Osteoblast (primary cell): Measurements from ENCODE around the gene POLRMT. TPM values are rescaled to one million over a fixed set of nuclear protein-coding genes. Genes with fewer than 3 reads are reported as not detected.
"Not testable (repeated sequence)": the region's sequence is repeated elsewhere in the genome, so short reads cannot be mapped to it uniquely, and the experiment has no call there.

Experiments used
- DNase-seq: peaks from one replicate; pipeline ENCODE4 v3.0.0; 2011; ENCODE audit warnings: low spot score, mixed read lengths; ENCODE audit not compliant: insufficient read length; ENCODE audit errors: missing footprints
- H2AFZ ChIP-seq: 2 replicates; pipeline ENCODE4 v1.6.0; 2011; ENCODE audit warnings: mild to moderate bottlenecking, low read length
- H3K27ac ChIP-seq: 2 replicates; pipeline ENCODE4 v1.5.1; 2011; ENCODE audit warnings: mild to moderate bottlenecking, low read depth, low read length, moderate library complexity
- H3K27me3 ChIP-seq: 2 replicates; pipeline ENCODE4 v1.6.0; 2012; ENCODE audit warnings: mild to moderate bottlenecking, control low read depth, inconsistent platforms, low read length, moderate library complexity; ENCODE audit not compliant: insufficient read depth
- H3K36me3 ChIP-seq: 2 replicates; pipeline ENCODE4 v1.5.1; 2011; ENCODE audit warnings: mild to moderate bottlenecking, low read length, control low read depth, moderate library complexity; ENCODE audit not compliant: insufficient read depth
- H3K4me1 ChIP-seq: 2 replicates; pipeline ENCODE4 v1.5.1; 2011; ENCODE audit warnings: mild to moderate bottlenecking, low read length, control low read depth, moderate library complexity; ENCODE audit not compliant: insufficient read depth
- H3K4me2 ChIP-seq: 2 replicates; pipeline ENCODE4 v1.6.0; 2011; ENCODE audit warnings: mild to moderate bottlenecking, low read length; ENCODE audit not compliant: insufficient read depth
- H3K4me3 ChIP-seq: fragments of 200-600 bp; sonication (generic); 3 replicates; pipeline ENCODE4 v1.5.1; 2012; ENCODE audit warnings: mild to moderate bottlenecking, low read length, inconsistent platforms; ENCODE audit not compliant: insufficient read depth
- H3K79me2 ChIP-seq: 2 replicates; pipeline ENCODE4 v1.6.0; 2012; ENCODE audit warnings: mild to moderate bottlenecking, low read length, control low read depth, inconsistent platforms; ENCODE audit not compliant: insufficient read depth
- H3K9me3 ChIP-seq: 2 replicates; pipeline ENCODE4 v1.5.1; 2011; ENCODE audit warnings: low read depth, low read length, control low read depth
- H4K20me1 ChIP-seq: 2 replicates; pipeline ENCODE4 v1.6.0; 2012; ENCODE audit warnings: mild to moderate bottlenecking, low read length, control low read depth; ENCODE audit not compliant: insufficient read depth
- CTCF ChIP-seq: IDR thresholded peaks from 2 replicates; pipeline ENCODE4 v1.5.1; 2011; ENCODE audit warnings: mild to moderate bottlenecking, low read depth, low read length, moderate library complexity; ENCODE audit errors: extremely low read depth
- total RNA-seq: library from RNA; depleted of rRNA; stranded (reverse); fragments of >200 nt; gene quantifications from 2 replicates; pipeline ENCODE4 v1.2.3, GENCODE V29; 2012

POLRMT gene
- total RNA-seq, 1 donor: 16.6 TPM

GRCh38 chr19:628168-628567 lies 5.2 kb downstream of the POLRMT start:
- no peak for DNase-seq
- Histone ChIP-seq H3K79me2 (peaks cover 17% of the 10 kb centered on the region), H3K4me1 (peaks cover 15% of the 10 kb centered on the region), H4K20me1 (peaks cover 23% of the 10 kb centered on the region), H3K4me3 (no peak overlapping the region), H3K9me3 (no peaks in the 10 kb centered on the region), H3K36me3 (peaks cover 13% of the 10 kb centered on the region), H2AFZ (no peak overlapping the region), H3K27me3 (no peaks in the 10 kb centered on the region), H3K27ac (no peak overlapping the region), H3K4me2 (no peak overlapping the region)
- peak; percentile 18 for TF ChIP-seq CTCF

- not testable (repeated sequence) for DNase-seq, H3K79me2 ChIP-seq, H3K27ac ChIP-seq, H3K9me3 ChIP-seq, H2AFZ ChIP-seq, H3K4me2 ChIP-seq, H3K4me1 ChIP-seq, H3K4me3 ChIP-seq, H3K27me3 ChIP-seq
- Histone ChIP-seq H4K20me1 (peaks cover 19% of the 10 kb centered on the region), H3K36me3 (peaks cover 17% of the 10 kb centered on the region)
Measured at GRCh38 chr19:626566-626965, 6.8 kb downstream of the POLRMT start.

- no peak for DNase-seq
- Histone ChIP-seq H3K27me3 (no peaks in the 10 kb centered on the region), H2AFZ (no peak overlapping the region), H3K79me2 (peaks cover 3% of the 10 kb centered on the region), H3K4me2 (no peak overlapping the region), H3K9me3 (no peaks in the 10 kb centered on the region), H4K20me1 (peaks cover 19% of the 10 kb centered on the region), H3K4me3 (no peak overlapping the region), H3K27ac (no peak overlapping the region), H3K36me3 (peaks cover 17% of the 10 kb centered on the region), H3K4me1 (peaks cover 6% of the 10 kb centered on the region)
- TF ChIP-seq CTCF: no peak
Measured at GRCh38 chr19:625257-625656, 8.1 kb downstream of the POLRMT start.

GRCh38 chr19:624433-625109 lies 8.8 kb downstream of the POLRMT start:
- TF ChIP-seq CTCF: no peak
- H2AFZ ChIP-seq: no peak overlapping the region
- no peaks in the 10 kb centered on the region for H3K9me3 ChIP-seq
- peaks cover 19% of the 10 kb centered on the region for H4K20me1 ChIP-seq
- H3K27ac ChIP-seq: peak overlapping the region; percentile 69
- no peak overlapping the region for H3K4me3 ChIP-seq
- H3K4me2 ChIP-seq: no peak overlapping the region
- H3K36me3 ChIP-seq: peaks cover 17% of the 10 kb centered on the region
- no peaks in the 10 kb centered on the region for H3K27me3 ChIP-seq
- no peaks in the 10 kb centered on the region for H3K79me2 ChIP-seq
- H3K4me1 ChIP-seq: peaks cover 6% of the 10 kb centered on the region
- DNase-seq: no peak
